GM12878 (cell line): ENCODE measurements around the gene NES. TPM values are rescaled to one million over a fixed set of nuclear protein-coding genes. Genes with fewer than 3 reads are reported as not detected.

ENCODE experiments used
- BACH1 ChIP-seq: fragments of 450-650 bp; IDR thresholded peaks from 2 replicates; pipeline ENCODE4 v1.6.1; 2017; ENCODE audit warnings: mild to moderate bottlenecking, borderline replicate concordance
- CEBPB ChIP-seq, 2 experiments: fragments of 150-350 bp in 1 of 2; IDR thresholded peaks; 2 replicates each; pipeline ENCODE4 v1.6.1; 2012 to 2014; ENCODE audit warnings: low read depth in 2 of 2, low read length in 2 of 2, borderline replicate concordance in 1 of 2, inconsistent platforms in 1 of 2
- DPF2 ChIP-seq: fragments of 450-650 bp; IDR thresholded peaks from 2 replicates; pipeline ENCODE4 v1.6.1; 2017; ENCODE audit warnings: mild to moderate bottlenecking
- GABPA ChIP-seq: IDR thresholded peaks from 2 replicates; pipeline ENCODE4 v1.6.1; 2014; ENCODE audit warnings: antibody characterized with exemption, low read depth, mild to moderate bottlenecking, inconsistent platforms
- HCFC1 ChIP-seq: fragments of 150-350 bp; IDR thresholded peaks from 2 replicates; pipeline ENCODE4 v1.6.1; 2014; ENCODE audit warnings: low read length
- IRF4 ChIP-seq: IDR thresholded peaks from 2 replicates; pipeline ENCODE4 v1.6.1; 2011; ENCODE audit warnings: low read depth, low read length
- JUNB ChIP-seq: IDR thresholded peaks from 2 replicates; pipeline ENCODE4 v1.6.1; 2016; ENCODE audit warnings: antibody characterized with exemption, mild to moderate bottlenecking
- JUND ChIP-seq: IDR thresholded peaks from 2 replicates; pipeline ENCODE4 v1.6.1; 2012; ENCODE audit warnings: low read depth, mild to moderate bottlenecking, low read length, improper control_type of control experiment, moderate library complexity
- MTA2 ChIP-seq: fragments of 450-650 bp; IDR thresholded peaks from 2 replicates; pipeline ENCODE4 v1.6.1; 2016; ENCODE audit warnings: low read depth, mild to moderate bottlenecking, moderate library complexity
- MYC ChIP-seq: IDR thresholded peaks from 2 replicates; pipeline ENCODE4 v1.6.1; 2011; ENCODE audit warnings: mild to moderate bottlenecking, low read length, moderate library complexity, inconsistent platforms; ENCODE audit not compliant: insufficient read depth, insufficient replicate concordance, insufficient read length, severe bottlenecking
- NBN ChIP-seq: fragments of 450-650 bp; IDR thresholded peaks from 2 replicates; pipeline ENCODE4 v1.6.1; 2016
- PAX5 ChIP-seq: IDR thresholded peaks from 2 replicates; pipeline ENCODE4 v1.6.1; 2011; ENCODE audit warnings: low read depth, low read length, borderline replicate concordance
- PKNOX1 ChIP-seq: fragments of 450-650 bp; IDR thresholded peaks from 2 replicates; pipeline ENCODE4 v1.6.1; 2016; ENCODE audit warnings: mild to moderate bottlenecking
- RAD21 ChIP-seq: IDR thresholded peaks from 2 replicates; pipeline ENCODE4 v1.6.1; 2011; ENCODE audit warnings: mild to moderate bottlenecking, low read depth, low read length, moderate library complexity; ENCODE audit not compliant: insufficient read depth
- RB1 ChIP-seq: fragments of 450-650 bp; formaldehyde crosslinking; IDR thresholded peaks from 2 replicates; pipeline ENCODE4 v1.6.1; 2017; ENCODE audit warnings: mild to moderate bottlenecking, borderline replicate concordance
- RELA ChIP-seq: fragments of 450-650 bp; IDR thresholded peaks from 2 replicates; pipeline ENCODE4 v1.8.0; 2014; ENCODE audit warnings: borderline replicate concordance; ENCODE audit not compliant: partially characterized antibody
- RFX5 ChIP-seq: IDR thresholded peaks from 2 replicates; pipeline ENCODE4 v1.6.1; 2011; ENCODE audit warnings: low read depth, low read length, improper control_type of control experiment
- RUNX3 ChIP-seq: IDR thresholded peaks from 2 replicates; pipeline ENCODE4 v1.6.1; 2012; ENCODE audit warnings: low read length, inconsistent platforms
- SP1 ChIP-seq: IDR thresholded peaks from one replicate; pipeline ENCODE4 v1.6.1; 2011; ENCODE audit warnings: low read depth, low read length
- SPI1 ChIP-seq: IDR thresholded peaks from 2 replicates; pipeline ENCODE4 v1.6.1; 2011; ENCODE audit warnings: low read depth, mild to moderate bottlenecking, low read length, moderate library complexity, borderline replicate concordance; ENCODE audit not compliant: insufficient read depth
- SREBF2 ChIP-seq: IDR thresholded peaks from 2 replicates; pipeline ENCODE4 v1.6.1; 2012; ENCODE audit warnings: mild to moderate bottlenecking, low read length
- SRF ChIP-seq, 2 experiments: IDR thresholded peaks; 2 replicates each; pipeline ENCODE4 v1.6.1; 2011; ENCODE audit warnings: low read depth in 2 of 2, low read length in 2 of 2, mild to moderate bottlenecking in 1 of 2, moderate library complexity in 1 of 2
- STAT1 ChIP-seq: fragments of 450-650 bp; conservative IDR thresholded peaks from 2 replicates; pipeline ENCODE4 v1.6.1; 2014; ENCODE audit warnings: antibody characterized with exemption, mild to moderate bottlenecking
- SUPT20H ChIP-seq: IDR thresholded peaks from 2 replicates; pipeline ENCODE4 v1.6.1; 2011; ENCODE audit warnings: low read depth, mild to moderate bottlenecking, low read length, moderate library complexity, borderline replicate concordance; ENCODE audit not compliant: control insufficient read depth
- SUZ12 ChIP-seq: fragments of 200-600 bp; sonication (generic); IDR thresholded peaks from one replicate; pipeline ENCODE4 v1.6.1; 2018; ENCODE audit warnings: antibody characterized with exemption, mild to moderate bottlenecking; ENCODE audit not compliant: unreplicated experiment
- TARDBP ChIP-seq: IDR thresholded peaks from 2 replicates; pipeline ENCODE4 v1.6.1; 2016; ENCODE audit warnings: borderline replicate concordance
- ZBTB4 ChIP-seq: fragments of 450-650 bp; formaldehyde crosslinking; IDR thresholded peaks from 2 replicates; pipeline ENCODE4 v1.4.0; 2022; ENCODE audit warnings: mild to moderate bottlenecking, moderate library complexity
- ZNF207 ChIP-seq: fragments of 450-650 bp; IDR thresholded peaks from 2 replicates; pipeline ENCODE4 v1.6.1; 2014; ENCODE audit warnings: antibody characterized with exemption, mild to moderate bottlenecking, borderline replicate concordance
- ZNF217 ChIP-seq: fragments of 450-650 bp; IDR thresholded peaks from 2 replicates; pipeline ENCODE4 v1.6.1; 2017; ENCODE audit warnings: antibody characterized with exemption, mild to moderate bottlenecking
- ZSCAN29 ChIP-seq: fragments of 450-650 bp; IDR thresholded peaks from 2 replicates; pipeline ENCODE4 v1.6.1; 2017; ENCODE audit warnings: mild to moderate bottlenecking, moderate library complexity
- polyA plus RNA-seq, 11 experiments: library from polyadenylated mRNA; depleted of rRNA in 4 of 11; unstranded in 6 of 11; stranded (reverse) in 5 of 11; fragments of >200 nt; fragmentation: Nextera tagmentation in 4 of 11; fragmentation: Illumina TruSeq in 1 of 11; extraction: Ambion mirVana in 4 of 11; extraction: Trizol in 1 of 11; gene quantifications; 1 replicate in 1 of 11; 2 replicates in 10 of 11; pipeline versions ENCODE4 v1.2.1 to v1.2.3, GENCODE V29; 2011 to 2016; ENCODE audit warnings: inconsistent platforms in 2 of 11, missing spikeins in 2 of 11, low read depth in 1 of 11
- total RNA-seq, 4 experiments: library from RNA; depleted of rRNA in 3 of 4; stranded (reverse); fragments of >200 nt in 3 of 4; fragmentation: Illumina TruSeq in 1 of 4; extraction: Trizol in 1 of 4; gene quantifications; 2 replicates each; pipeline versions ENCODE4 v1.2.1 to v1.2.3, GENCODE V29; 2013 to 2021

The NES gene
- total and polyA plus RNA-seq, 10 of the 15 experiments (the other 5 are each of a cell fraction or from before 2014, with no cell fraction given): under 0.01 to 0.15 (median 0.02) TPM; not detected in 4

GRCh38 chr1:156659988-156660751, 17.0 kb downstream of the NES start (continued):
- TF ChIP-seq SPI1 (0 out of 2 replicates have a peak, but pooled peaks have one; percentile 3), PAX5 (peak; percentile 15; the same call in 1 of the 2 replicates), JUNB (peak; percentile 34; the same call in 1 of the 2 replicates), GABPA (no peak), RAD21 (peak; percentile 81), RB1 (peak; percentile 63; the same call in 1 of the 2 replicates), SRF (IDR thresholded peaks at IDR 0.05; ENCODE audit: low read depth in 2 of 2, low read length in 2 of 2) (0 out of 4 replicates have a peak, but pooled peaks of 1 of the 2 experiments have one; percentile 14), RELA (no peak), HCFC1 (no peak; the same call in 1 of the 2 replicates), ZNF217 (no peak), ZNF207 (no peak), BACH1 (peak; percentile 77), MYC (no peak), MTA2 (no peak; the same call in 1 of the 2 replicates), SUPT20H (no peak), PKNOX1 (peak; percentile 62; the same call in 1 of the 2 replicates), TARDBP (no peak), SREBF2 (no peak), JUND (peak; percentile 58; the same call in 1 of the 2 replicates), RUNX3 (no peak), NBN (peak; percentile 93), IRF4 (peak; percentile 51; the same call in 1 of the 2 replicates), SP1 (peak; percentile 28), RFX5 (no peak), ZSCAN29 (no peak), ZBTB4 (CRISPR knock-in tag) (no peak), CEBPB (IDR thresholded peaks at IDR 0.05; ENCODE audit: borderline replicate concordance in 1 of 2, low read depth in 2 of 2, low read length in 2 of 2) (no peak), SUZ12 (no peak), STAT1 (no peak), DPF2 (peak; percentile 68)
